Right lobe of liver (tissue), 6 donors: Measurements from ENCODE around the gene OBSL1. TPM values are rescaled to one million over a fixed set of nuclear protein-coding genes. Genes with fewer than 3 reads are reported as not detected.

Source experiments
- ATAC-seq, 4 donors: fragments of 200-7000 bp; cut with Tn5 transposase; one replicate each; pipeline ENCODE4 v1.9.1; 2020; ENCODE audit warnings: mild to moderate bottlenecking in 4 of 4, moderate library complexity in 4 of 4
- DNase-seq, 3 donors: peaks; one replicate each; pipeline ENCODE4 v3.0.0-alpha.2; 2020
- H3K27ac ChIP-seq, 3 donors: fragments of 200-600 bp; one replicate each; pipeline ENCODE4 v1.8.0; 2022
- H3K27me3 ChIP-seq, 2 donors: fragments of 200-600 bp; one replicate each; pipeline ENCODE4 v1.8.0; 2022
- H3K36me3 ChIP-seq, 4 donors: fragments of 200-600 bp; sonication (generic) in 1 of 4; one replicate each; pipeline versions ENCODE4 v1.5.1 to v1.8.0; 2017 to 2022; ENCODE audit warnings: control low read depth in 1 of 4
- H3K4me1 ChIP-seq, 4 donors: fragments of 200-600 bp; sonication (generic) in 1 of 4; one replicate each; pipeline versions ENCODE4 v1.5.1 to v1.8.0; 2017 to 2022; ENCODE audit warnings: control low read depth in 1 of 4
- H3K4me3 ChIP-seq, 3 donors: fragments of 200-600 bp; one replicate each; pipeline ENCODE4 v1.8.0; 2022
- H3K9me3 ChIP-seq, 4 donors: fragments of 200-600 bp; sonication (generic) in 1 of 4; one replicate each; pipeline versions ENCODE4 v1.5.1 to v1.8.0; 2017 to 2022; ENCODE audit warnings: control low read depth in 1 of 4
- POLR2A ChIP-seq: fragments of 450-650 bp; IDR thresholded peaks from one replicate; pipeline ENCODE4 v1.6.1; 2017; ENCODE audit warnings: antibody characterized with exemption, mild to moderate bottlenecking
- WGBS: methylation state at CpG from one replicate; pipeline ENCODE4 v1.1.6; 2018; ENCODE audit warnings: low coverage, low lambda C conversion rate; ENCODE audit not compliant: insufficient coverage; ENCODE audit errors: missing lambda C conversion rate; 5-methylcytosine and 5-hydroxymethylcytosine counted together
- intact Hi-C, 2 donors: fragments of 100-400 bp; cut with DNase I; formaldehyde crosslinking; loops; one replicate each; pipeline versions ENCODE4 v1.11.2 to v1.14.1; 2022
- total RNA-seq, 6 experiments: library from RNA; depleted of rRNA in 2 of 6; stranded (reverse); fragments of >200 nt in 2 of 6; fragmentation: NEBNext Ultra II Directional in 3 of 6; extraction: Animal tissue kit (Norgen Biotek cat#: 25700) in 3 of 6; gene quantifications; one replicate each; pipeline versions ENCODE4 v1.1.0 to v1.2.4, GENCODE V29; 2016 to 2023
- TF ChIP-seq, protein P1 (sequence below), 4 donors: fragments of 200-600 bp in 3 of 4; fragments of 450-650 bp in 1 of 4; IDR thresholded peaks; one replicate each; pipeline versions ENCODE4 v1.5.1 to v1.8.0; 2016 to 2022; ENCODE audit warnings: antibody characterized with exemption in 4 of 4, mild to moderate bottlenecking in 2 of 4
- donor health status: DM: no; HTN: yes; CAD: no.
- donor health status: DM: no; HTN: no; CAD: no.
- donor health status: DM: no; HTN: no; CAD: no.
- donor health status: DM: no; HTN: yes; CAD: no.
- donor health status: DM: no; HTN: yes; CAD: no.

OBSL1 gene
- total RNA-seq, 6 experiments from 2014 or later = 27.0 to 42.5 (median 39.4) TPM

DNA sequence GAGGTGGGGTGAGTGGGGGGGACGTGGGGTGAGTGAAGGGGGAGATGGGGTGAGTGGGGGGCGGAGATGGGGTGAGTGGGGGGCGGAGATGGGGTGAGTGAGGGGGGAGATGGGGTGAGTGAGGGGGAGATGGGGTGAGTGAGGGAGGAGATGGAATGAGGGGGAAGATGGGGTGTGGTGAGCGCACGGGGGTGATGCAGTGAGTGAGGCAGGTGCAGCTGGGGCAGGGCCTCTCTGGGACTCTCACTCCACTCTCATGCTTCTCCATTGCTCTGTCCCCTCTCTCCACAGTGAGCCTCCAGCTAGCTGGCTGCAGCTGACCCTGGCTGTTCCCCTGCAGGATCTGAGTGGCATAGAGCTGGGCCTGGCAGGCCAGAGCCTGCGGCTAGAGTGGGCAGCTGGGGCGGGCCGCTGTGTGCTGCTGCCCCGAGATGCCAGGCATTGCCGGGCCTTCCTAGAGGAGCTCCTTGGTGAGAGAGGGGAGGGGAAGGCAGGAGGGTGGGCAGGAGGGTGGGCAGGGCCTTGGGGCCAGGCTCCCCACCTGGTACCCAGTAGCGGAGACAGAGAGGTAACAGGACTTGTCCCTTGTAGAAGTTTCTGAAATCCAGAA, 42.2 kb upstream of the OBSL1 start:
- Histone ChIP-seq H3K27ac (no peak overlapping the region), H3K4me3 (no peak overlapping the region), H3K9me3 (no peaks in the 10 kb centered on the region), H3K27me3 (no peaks in the 10 kb centered on the region), H3K36me3 (peaks cover 0 to 5% (median 1%) of the 10 kb centered on the region in 4 donors), H3K4me1 (no peaks in the 10 kb centered on the region)
- DNase-seq = no peak
- intact Hi-C loops = no loop called here
- no peak for TF ChIP-seq POLR2A
- TF ChIP-seq, protein P1, sequence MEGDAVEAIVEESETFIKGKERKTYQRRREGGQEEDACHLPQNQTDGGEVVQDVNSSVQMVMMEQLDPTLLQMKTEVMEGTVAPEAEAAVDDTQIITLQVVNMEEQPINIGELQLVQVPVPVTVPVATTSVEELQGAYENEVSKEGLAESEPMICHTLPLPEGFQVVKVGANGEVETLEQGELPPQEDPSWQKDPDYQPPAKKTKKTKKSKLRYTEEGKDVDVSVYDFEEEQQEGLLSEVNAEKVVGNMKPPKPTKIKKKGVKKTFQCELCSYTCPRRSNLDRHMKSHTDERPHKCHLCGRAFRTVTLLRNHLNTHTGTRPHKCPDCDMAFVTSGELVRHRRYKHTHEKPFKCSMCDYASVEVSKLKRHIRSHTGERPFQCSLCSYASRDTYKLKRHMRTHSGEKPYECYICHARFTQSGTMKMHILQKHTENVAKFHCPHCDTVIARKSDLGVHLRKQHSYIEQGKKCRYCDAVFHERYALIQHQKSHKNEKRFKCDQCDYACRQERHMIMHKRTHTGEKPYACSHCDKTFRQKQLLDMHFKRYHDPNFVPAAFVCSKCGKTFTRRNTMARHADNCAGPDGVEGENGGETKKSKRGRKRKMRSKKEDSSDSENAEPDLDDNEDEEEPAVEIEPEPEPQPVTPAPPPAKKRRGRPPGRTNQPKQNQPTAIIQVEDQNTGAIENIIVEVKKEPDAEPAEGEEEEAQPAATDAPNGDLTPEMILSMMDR (IDR thresholded peaks at IDR 0.05) = no peak
- no peak for ATAC-seq
- 100% methylated on average over 4 of the region's 11 CpGs for WGBS

- no peak for TF ChIP-seq POLR2A
- TF ChIP-seq, protein P1 (IDR thresholded peaks at IDR 0.05) = no peak
- Histone ChIP-seq H3K27me3 (no peaks in the 10 kb centered on the region), H3K4me3 (no peak overlapping the region), H3K9me3 (no peaks in the 10 kb centered on the region), H3K36me3 (peaks cover 0 to 5% (median 1%) of the 10 kb centered on the region in 4 donors), H3K27ac (no peak overlapping the region), H3K4me1 (no peaks in the 10 kb centered on the region)
- 78% methylated on average over 14 of the region's 15 CpGs for WGBS
- ATAC-seq (peak in 1 of 4 donors; percentile 19), DNase-seq (peak in 1 of 3 donors; percentile 49)
- intact Hi-C loops = no loop called here
Observed at GRCh38 chr2:219612577-219613286, 41.4 kb upstream of the OBSL1 start.

GRCh38 chr2:219611866-219612576, 40.7 kb upstream of the OBSL1 start:
- DNase-seq = no peak
- intact Hi-C loops = no loop called here
- H3K9me3 ChIP-seq = no peaks in the 10 kb centered on the region
- H3K27ac ChIP-seq = no peak overlapping the region
- H3K27me3 ChIP-seq = no peaks in the 10 kb centered on the region
- TF ChIP-seq, protein P1 (IDR thresholded peaks at IDR 0.05) = no peak
- no peak for TF ChIP-seq POLR2A
- H3K36me3 ChIP-seq = peaks cover 0 to 7% (median 1%) of the 10 kb centered on the region in 4 donors
- no peak overlapping the region for H3K4me3 ChIP-seq
- WGBS = 78% methylated on average over 3 of the region's 12 CpGs
- no peak for ATAC-seq
- H3K4me1 ChIP-seq = no peaks in the 10 kb centered on the region

DNA sequence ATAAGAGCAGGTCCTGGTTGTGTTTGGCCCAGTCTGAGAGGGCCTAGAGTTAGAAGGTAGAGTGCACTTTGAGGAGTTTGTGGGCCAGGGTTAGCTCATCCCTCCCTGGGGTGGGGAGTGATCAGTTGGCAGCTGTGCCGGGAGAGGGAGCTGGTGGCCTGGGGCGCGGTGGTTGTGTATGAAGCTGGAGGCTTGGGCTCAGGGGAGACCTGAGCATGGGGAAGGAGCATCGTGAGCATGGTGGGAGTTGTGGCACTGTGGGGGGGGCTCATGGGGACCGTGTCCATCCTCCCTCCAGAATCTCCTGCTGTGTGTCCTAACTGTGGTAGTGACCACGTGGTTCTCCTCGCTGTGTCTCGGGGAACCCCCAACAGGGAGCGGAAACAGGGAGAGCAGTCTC, 40.0 kb upstream of the OBSL1 start:
- DNase-seq (no peak), ATAC-seq (no peak)
- intact Hi-C loops = no loop called here
- Histone ChIP-seq H3K4me3 (no peak overlapping the region), H3K9me3 (no peaks in the 10 kb centered on the region), H3K27me3 (no peaks in the 10 kb centered on the region), H3K36me3 (peaks cover 0 to 11% (median 1%) of the 10 kb centered on the region in 4 donors), H3K27ac (no peak overlapping the region), H3K4me1 (no peaks in the 10 kb centered on the region)
- TF ChIP-seq POLR2A = no peak
- TF ChIP-seq, protein P1 (IDR thresholded peaks at IDR 0.05) = no peak
- no CpG with 5 or more reads among the region's 9 CpGs for WGBS
